Hippocampal formation (tissue), 2 donors: ENCODE measurements around the gene CEP170B.
"Not testable (repeated sequence)": the region's sequence is repeated elsewhere in the genome, so short reads cannot be mapped to it uniquely, and the experiment has no call there.

Experiments
- DNase-seq, 2 donors: peaks; one replicate each; lab custom pipeline; 2025; lab: John Stamatoyannopoulos, UW

CEP170B gene

GRCh38 chr14:104913435-104913834 is 48.4 kb downstream of the CEP170B start:
- DNase-seq: no peak

GRCh38 chr14:104917116-104917515 is 52.0 kb downstream of the CEP170B start:
- DNase-seq: no peak

- no peak for DNase-seq
Observed at GRCh38 chr14:104917993-104918392, 52.9 kb downstream of the CEP170B start.

- DNase-seq: not testable (repeated sequence)
Observed at GRCh38 chr14:104919152-104919992, 54.3 kb downstream of the CEP170B start.

GRCh38 chr14:104919993-104920315 is 54.9 kb downstream of the CEP170B start:
- no peak for DNase-seq

GRCh38 chr14:104923640-104924420 is 58.8 kb downstream of the CEP170B start:
- DNase-seq: no peak

GRCh38 chr14:104924421-104925213 is 59.5 kb downstream of the CEP170B start, which contains the start of gene PLD4:
Gene PLD4, plus strand, starts transcription at chr14:104924879. Its CDS starts 2,262 bp downstream, at chr14:104927141.
- no peak for DNase-seq

- no peak for DNase-seq
Observed at GRCh38 chr14:104925214-104925854, 60.3 kb downstream of the CEP170B start.

GRCh38 chr14:104925855-104926609 is 61.0 kb downstream of the CEP170B start:
- no peak for DNase-seq

GRCh38 chr14:104926619-104927431 is 61.8 kb downstream of the CEP170B start:
- DNase-seq: no peak

- DNase-seq: no peak
Observed at GRCh38 chr14:104927432-104927816, 62.4 kb downstream of the CEP170B start.

- no peak for DNase-seq
Observed at GRCh38 chr14:104927901-104928300, 62.8 kb downstream of the CEP170B start.

GRCh38 chr14:104928391-104929133 is 63.5 kb downstream of the CEP170B start:
- DNase-seq: no peak

GRCh38 chr14:104929268-104930230 is 64.5 kb downstream of the CEP170B start:
- DNase-seq: no peak

GRCh38 chr14:104930526-104931303 is 65.6 kb downstream of the CEP170B start:
- DNase-seq: no peak

- DNase-seq: no peak
Observed at GRCh38 chr14:104931304-104931770, 66.3 kb downstream of the CEP170B start.
